HAP-1 (cell line): Measurements from ENCODE around the gene RAD21L1.
A peak's percentile ranks its signal among the peaks of the same experiment; 100 is the strongest.
"Not testable (repeated sequence)": the region's sequence is repeated elsewhere in the genome, so short reads cannot be mapped to it uniquely, and the experiment has no call there.

Experiments used
- DNase-seq, 2 experiments: peaks; one replicate each; pipeline ENCODE4 v3.0.0-alpha.2; 2016 to 2020; ENCODE audit warnings: low spot score in 2 of 2
- H3K27me3 ChIP-seq: fragments of 250-450 bp; sonication (Bioruptor Pico); 2 replicates; pipeline ENCODE4 v1.5.1; 2020; ENCODE audit warnings: low read depth, mild to moderate bottlenecking, moderate library complexity
- H3K36me3 ChIP-seq: fragments of 250-450 bp; sonication (Bioruptor Pico); replicated peaks from 2 replicates; pipeline ENCODE4 v1.5.1; 2020; ENCODE audit warnings: mild to moderate bottlenecking
- H3K4me1 ChIP-seq: fragments of 250-450 bp; sonication (Bioruptor Pico); 2 replicates; pipeline ENCODE4 v1.5.1; 2020; ENCODE audit warnings: mild to moderate bottlenecking
- H3K4me3 ChIP-seq: fragments of 250-450 bp; sonication (Bioruptor Pico); 2 replicates; pipeline ENCODE4 v1.5.1; 2020; ENCODE audit warnings: mild to moderate bottlenecking, moderate library complexity
- H3K9me3 ChIP-seq: fragments of 250-450 bp; sonication (Bioruptor Pico); 2 replicates; pipeline ENCODE4 v1.5.1; 2020; ENCODE audit warnings: mild to moderate bottlenecking, moderate library complexity
- in situ Hi-C: fragments of 300-500 bp; cut with MboI; formaldehyde crosslinking; loops from 3 replicates; pipeline ENCODE4 v1.14.3; 2020; ENCODE audit warnings: low sequenced_read_pairs, inconsistent platforms, mixed read lengths

RAD21L1 gene

DNA sequence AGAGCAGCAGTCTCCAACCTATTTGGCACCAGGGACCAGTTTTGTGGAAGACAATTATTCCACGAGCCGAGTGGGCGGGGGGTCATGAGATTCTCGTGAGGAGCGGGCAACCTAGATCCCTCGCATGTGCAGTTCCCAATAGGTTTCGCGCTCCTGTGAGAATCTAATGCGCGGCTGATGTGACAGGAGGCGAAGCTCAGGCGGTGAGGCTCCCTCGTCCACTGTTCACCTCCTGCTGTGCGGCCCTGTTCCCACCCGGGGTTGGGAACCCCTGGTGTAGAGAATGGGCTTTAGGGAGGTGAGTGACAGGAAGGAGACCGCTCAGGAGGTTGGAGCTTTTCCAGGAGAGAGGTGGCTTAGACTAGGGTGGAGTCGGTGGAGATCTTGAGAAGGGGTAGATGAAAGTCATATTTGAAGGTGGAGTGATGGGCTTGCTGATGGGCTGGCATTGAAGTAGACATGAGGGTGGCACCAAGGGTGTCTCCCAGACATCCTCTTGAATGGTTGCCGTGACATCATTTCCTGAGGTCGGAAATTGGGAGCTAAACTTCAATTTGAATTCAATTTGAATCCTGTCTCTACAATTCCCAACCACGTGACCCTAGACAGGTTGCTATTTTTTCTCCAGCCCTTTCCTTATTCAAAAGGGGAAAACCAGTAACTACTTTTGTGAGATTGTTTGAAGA, 1.5 kb upstream of the RAD21L1 start:
- no peaks in the 10 kb centered on the region for H3K36me3 ChIP-seq
- H3K27me3 ChIP-seq, result peaks cover 42% of the 10 kb centered on the region
- H3K9me3 ChIP-seq, result no peaks in the 10 kb centered on the region
- no peak for DNase-seq
- in situ Hi-C loops, result no loop called here
- no peak overlapping the region for H3K4me3 ChIP-seq
- H3K4me1 ChIP-seq, result peaks cover 3% of the 10 kb centered on the region; the same call in 1 of the 2 replicates

DNA sequence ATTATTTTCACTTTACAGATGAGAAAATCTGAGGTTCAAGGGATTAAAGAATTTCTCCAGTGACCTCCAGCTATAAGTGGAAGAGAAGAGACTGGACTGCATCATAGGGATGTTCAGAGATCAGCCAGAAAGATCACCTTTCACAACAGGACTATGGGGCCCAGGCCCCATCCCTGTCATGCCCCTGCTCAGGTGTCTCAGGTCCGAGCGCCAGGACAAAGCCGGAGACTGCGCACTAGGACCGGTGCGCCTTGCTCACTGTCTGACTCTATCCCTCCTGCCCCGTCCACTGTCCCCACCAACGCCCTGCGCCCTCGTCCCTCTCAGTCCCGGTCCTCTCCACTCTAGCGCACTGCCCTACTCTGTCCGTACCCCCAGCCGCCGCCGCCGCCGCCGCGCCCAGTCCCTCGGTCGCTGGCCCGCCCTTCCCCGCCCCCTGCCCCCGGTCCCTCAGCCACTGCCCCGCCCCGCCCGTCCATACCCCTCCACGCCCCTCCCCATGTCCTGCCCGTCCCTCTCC, 521 bp upstream of the RAD21L1 start:
- Histone ChIP-seq H3K36me3 (no peaks in the 10 kb centered on the region), H3K4me3 (peak overlapping the region; percentile 31), H3K4me1 (peaks cover 3% of the 10 kb centered on the region; the same call in 1 of the 2 replicates), H3K27me3 (peaks cover 43% of the 10 kb centered on the region), H3K9me3 (no peaks in the 10 kb centered on the region)
- peak in 1 of 2 experiments; percentile 68 for DNase-seq
- in situ Hi-C loops, result no loop called here

DNA sequence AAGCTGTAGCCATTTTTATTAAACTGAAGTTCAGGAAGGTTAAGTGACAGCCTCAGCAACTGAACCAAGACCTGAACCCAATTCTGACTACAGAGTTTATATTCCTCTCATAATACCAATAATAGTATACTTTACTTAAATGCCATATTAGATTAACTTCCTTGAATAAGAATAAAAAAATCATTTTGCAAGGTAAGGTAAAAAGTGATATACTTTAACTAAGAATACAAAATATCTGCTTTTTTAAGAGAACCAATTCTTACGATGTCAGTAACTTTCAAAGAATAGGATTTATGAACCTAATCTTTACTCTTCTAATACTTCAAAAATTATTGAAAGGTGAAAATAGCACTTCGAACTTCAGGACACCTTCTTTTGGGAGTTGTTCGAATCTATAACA, 3.7 kb downstream of the RAD21L1 start:
- no peak for DNase-seq
- in situ Hi-C loops, result no loop called here
- Histone ChIP-seq H3K9me3 (no peaks in the 10 kb centered on the region), H3K27me3 (peaks cover 69% of the 10 kb centered on the region), H3K36me3 (no peaks in the 10 kb centered on the region), H3K4me3 (no peak overlapping the region), H3K4me1 (peaks cover 3% of the 10 kb centered on the region; the same call in 1 of the 2 replicates)

DNA sequence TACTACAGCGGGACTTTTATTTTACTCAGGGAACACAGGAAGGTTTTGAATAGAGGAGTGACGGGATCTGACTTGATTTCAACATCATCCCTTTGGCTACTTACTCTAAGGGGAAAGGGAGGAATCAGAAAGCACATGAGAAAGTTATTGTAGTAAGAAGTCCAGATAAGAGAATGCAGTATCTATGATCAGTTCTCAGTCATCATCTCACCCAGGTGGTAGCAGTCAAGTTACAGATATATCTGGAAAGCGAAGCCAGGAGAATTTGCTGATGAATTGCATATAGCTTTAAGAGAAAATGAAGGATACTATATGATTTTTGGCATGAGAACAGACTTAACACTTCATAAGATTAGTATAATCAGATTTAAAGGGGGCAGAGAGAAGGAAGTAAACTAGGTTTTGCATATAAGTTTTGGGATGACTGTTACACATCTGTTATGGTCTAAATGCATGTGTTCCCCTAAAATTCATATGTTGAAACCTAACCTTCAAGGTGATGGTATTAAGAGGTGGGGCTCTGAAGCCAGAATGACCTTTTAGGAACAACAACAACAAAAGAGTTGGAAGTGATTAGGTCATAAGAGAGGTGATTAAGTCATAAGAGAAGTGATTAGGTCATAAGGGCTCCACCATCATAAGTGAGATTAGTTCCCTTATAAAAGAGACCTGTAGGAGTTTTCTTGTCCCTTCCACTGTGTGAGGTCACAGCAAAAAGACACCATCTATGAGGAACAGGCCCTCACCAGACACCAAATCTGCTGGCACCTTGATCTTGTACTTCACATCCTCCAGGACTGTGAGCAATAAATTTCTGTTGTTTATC, 6.7 kb downstream of the RAD21L1 start:
- Histone ChIP-seq H3K4me3 (no peak overlapping the region), H3K4me1 (no peaks in the 10 kb centered on the region), H3K27me3 (peaks cover 60% of the 10 kb centered on the region), H3K9me3 (no peaks in the 10 kb centered on the region), H3K36me3 (no peaks in the 10 kb centered on the region)
- no peak for DNase-seq
- in situ Hi-C loops, result no loop called here

DNA sequence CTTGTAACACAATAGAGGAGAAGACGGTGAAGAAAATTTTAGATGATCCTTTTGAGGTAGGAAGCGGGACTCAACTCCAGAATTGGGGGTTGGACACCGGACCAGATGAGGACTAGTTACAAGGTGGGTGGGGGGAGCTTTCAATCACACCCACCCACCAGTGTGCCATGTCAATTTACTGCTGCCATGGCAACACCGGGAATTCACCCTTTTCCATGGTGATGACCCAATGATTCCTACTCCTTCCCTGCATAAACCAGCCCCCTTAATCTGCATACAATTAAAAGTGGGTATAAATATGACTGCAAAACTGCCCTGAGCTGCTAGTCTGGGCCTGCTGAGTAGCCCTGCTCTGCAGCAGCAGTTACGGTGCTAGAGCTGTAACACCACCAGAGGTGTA, 14.7 kb downstream of the RAD21L1 start:
- in situ Hi-C loops, result no loop called here
- Histone ChIP-seq H3K4me1 (no peaks in the 10 kb centered on the region), H3K27me3 (peaks cover 57% of the 10 kb centered on the region), H3K4me3 (no peak overlapping the region), H3K36me3 (no peaks in the 10 kb centered on the region), H3K9me3 (no peaks in the 10 kb centered on the region)
- no peak for DNase-seq

DNA sequence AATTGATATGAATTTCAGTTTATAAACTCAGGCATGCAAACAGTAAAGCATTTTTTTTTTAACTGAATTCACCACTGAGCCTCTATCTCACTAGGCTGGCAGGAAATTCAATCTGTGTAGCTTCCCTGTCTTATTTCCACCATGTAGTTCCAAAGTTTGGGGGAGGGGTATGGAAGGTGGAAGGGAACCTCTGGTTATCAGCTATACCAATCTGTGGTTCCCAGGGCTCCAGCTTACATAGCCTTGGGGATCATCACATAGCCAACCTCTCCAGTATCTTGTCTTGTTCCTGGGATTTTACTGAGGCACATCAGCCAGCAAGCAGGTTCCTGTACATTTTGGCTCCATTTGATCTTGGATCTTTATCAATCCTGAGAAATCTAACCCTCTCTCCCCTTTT, 15.6 kb downstream of the RAD21L1 start:
- H3K27me3 ChIP-seq, result peaks cover 58% of the 10 kb centered on the region
- no peaks in the 10 kb centered on the region for H3K9me3 ChIP-seq
- H3K4me3 ChIP-seq, result no peak overlapping the region
- no peaks in the 10 kb centered on the region for H3K4me1 ChIP-seq
- DNase-seq, result no peak
- in situ Hi-C loops, result no loop called here
- H3K36me3 ChIP-seq, result no peaks in the 10 kb centered on the region

DNA sequence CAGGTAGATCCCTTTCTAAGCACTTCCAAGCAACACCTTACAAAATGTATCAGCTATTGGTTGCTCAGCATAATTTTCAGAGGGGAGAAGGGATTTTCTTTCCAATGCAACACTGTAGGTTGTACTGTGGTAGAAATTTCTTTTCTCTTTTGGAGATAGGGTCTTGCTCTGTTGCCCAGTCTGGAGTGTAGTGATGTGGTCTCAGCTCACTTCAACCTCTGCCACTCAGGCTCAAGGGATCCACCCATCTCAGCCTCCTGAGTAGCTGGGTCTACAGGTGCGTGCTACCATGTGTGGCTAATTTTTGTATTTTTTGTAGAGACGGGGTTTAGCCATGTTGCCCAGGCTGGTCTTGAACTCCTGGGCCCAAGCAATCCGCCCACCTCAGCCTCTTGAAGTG, 16.3 kb downstream of the RAD21L1 start:
- in situ Hi-C loops, result no loop called here

DNA sequence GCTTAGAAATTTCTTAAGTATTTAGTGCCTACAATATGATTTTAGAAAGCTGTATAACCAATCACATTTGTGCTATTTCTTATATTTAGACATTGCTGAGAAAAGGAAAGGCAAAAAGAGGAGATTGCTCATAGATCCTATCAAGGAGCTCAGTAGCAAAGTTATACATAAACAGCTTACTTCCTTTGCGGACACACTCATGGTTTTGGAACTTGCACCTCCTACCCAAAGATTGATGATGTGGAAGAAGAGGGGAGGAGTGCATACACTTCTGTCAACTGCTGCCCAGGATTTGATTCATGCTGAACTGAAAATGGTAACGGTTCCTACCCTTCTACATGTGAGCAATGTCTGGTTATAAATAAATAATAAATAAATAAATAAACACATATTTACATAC, 16.7 kb downstream of the RAD21L1 start:
- peaks cover 64% of the 10 kb centered on the region for H3K27me3 ChIP-seq
- no peaks in the 10 kb centered on the region for H3K9me3 ChIP-seq
- in situ Hi-C loops, result no loop called here
- no peaks in the 10 kb centered on the region for H3K4me1 ChIP-seq
- H3K36me3 ChIP-seq, result no peaks in the 10 kb centered on the region
- DNase-seq, result no peak
- H3K4me3 ChIP-seq, result no peak overlapping the region

More for the DNA sequence above, 16.3 kb downstream of the RAD21L1 start:
- no peaks in the 10 kb centered on the region for H3K36me3 ChIP-seq
- peaks cover 64% of the 10 kb centered on the region for H3K27me3 ChIP-seq
- H3K9me3 ChIP-seq, result no peaks in the 10 kb centered on the region
- no peak for DNase-seq
- no peaks in the 10 kb centered on the region for H3K4me1 ChIP-seq
- no peak overlapping the region for H3K4me3 ChIP-seq

DNA sequence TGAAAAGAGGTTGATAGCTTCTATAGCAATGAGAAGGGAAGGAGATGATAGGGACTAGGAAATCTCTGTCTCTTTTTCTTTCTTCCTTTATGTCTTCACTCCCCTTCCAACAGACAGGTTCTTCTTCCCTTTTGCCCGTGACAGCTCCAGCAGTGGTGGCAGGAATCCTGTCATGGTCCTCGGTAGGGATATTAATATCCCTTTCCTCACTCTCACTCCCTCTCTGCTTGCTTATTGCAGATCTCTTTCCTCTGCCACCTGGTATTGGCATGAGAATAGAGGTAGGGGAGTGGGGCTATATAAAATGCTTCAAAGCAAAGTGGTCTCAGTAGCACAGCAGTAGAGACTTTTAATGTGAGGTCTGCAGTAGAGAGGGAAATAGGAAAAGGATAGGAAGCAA, 19.7 kb downstream of the RAD21L1 start:
- DNase-seq, result no peak
- Histone ChIP-seq H3K4me3 (no peak overlapping the region), H3K9me3 (no peaks in the 10 kb centered on the region; the same call in 1 of the 2 replicates), H3K27me3 (peaks cover 50% of the 10 kb centered on the region), H3K36me3 (no peaks in the 10 kb centered on the region), H3K4me1 (no peaks in the 10 kb centered on the region)
- in situ Hi-C loops, result no loop called here

DNA sequence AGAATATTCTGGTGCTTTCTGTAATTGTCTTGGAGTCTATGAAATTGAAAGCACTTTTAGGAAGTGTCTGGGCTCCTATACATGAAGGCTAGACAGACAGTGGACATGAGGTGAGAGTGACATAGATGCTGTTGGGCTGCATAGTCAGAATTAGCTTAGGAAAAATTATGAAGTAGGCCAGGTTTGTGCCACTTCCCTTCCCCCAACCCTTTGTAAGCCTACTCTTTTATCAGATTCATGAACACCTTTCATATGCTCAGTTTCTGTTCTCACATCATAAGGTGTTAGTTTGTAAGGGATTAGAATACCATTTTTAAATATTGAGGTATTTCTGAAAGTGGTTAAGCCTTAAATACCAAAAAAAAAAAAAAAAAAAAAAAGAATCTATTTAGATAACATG, 21.8 kb downstream of the RAD21L1 start:
- Histone ChIP-seq H3K27me3 (peaks cover 40% of the 10 kb centered on the region), H3K4me3 (no peak overlapping the region), H3K36me3 (no peaks in the 10 kb centered on the region), H3K9me3 (no peaks in the 10 kb centered on the region; the same call in 1 of the 2 replicates), H3K4me1 (no peaks in the 10 kb centered on the region)
- in situ Hi-C loops, result no loop called here
- DNase-seq, result no peak

DNA sequence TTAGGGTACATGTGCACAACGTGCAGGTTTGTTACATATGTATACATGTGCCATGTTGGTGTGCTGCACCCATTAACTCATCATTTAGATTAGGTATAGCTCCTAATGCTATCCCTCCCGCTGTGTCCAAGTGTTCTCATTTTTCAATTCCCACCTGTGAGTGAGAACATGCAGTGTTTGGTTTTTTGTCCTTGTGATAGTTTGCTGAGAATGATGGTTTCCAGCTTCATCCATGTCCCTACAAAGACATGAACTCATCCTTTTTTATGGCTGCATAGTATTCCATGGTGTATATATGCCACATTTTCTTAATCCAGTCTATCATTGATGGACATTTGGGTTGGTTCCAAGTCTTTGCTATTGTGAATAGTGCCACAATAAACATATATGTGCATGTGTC, 24.4 kb downstream of the RAD21L1 start:
- in situ Hi-C loops, DNase-seq, H3K4me3 ChIP-seq, H3K4me1 ChIP-seq, H3K9me3 ChIP-seq, H3K36me3 ChIP-seq: not testable (repeated sequence)
- peaks cover 35% of the 10 kb centered on the region for H3K27me3 ChIP-seq

DNA sequence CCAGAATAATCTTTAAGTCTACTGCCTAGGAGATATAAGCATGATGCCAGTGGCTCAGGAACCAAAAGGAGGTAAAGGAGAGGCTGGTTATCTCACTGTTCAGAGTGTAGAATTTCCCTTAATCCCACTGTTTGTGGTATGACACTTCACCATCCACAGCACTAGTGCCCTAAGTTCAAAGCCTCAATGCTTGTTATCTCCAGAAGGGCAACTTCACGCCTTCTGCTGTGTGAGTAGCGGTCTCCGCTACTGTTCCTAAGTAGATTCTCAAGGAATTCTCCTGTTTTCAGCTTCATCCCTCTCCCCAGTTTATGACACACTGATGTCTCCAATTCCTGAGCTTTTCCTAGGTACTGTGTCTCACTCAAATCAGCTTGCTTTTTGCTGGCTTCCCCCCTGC, 26.6 kb downstream of the RAD21L1 start:
- no peak for DNase-seq
- peaks cover 28% of the 10 kb centered on the region for H3K27me3 ChIP-seq
- H3K9me3 ChIP-seq, result no peaks in the 10 kb centered on the region; the same call in 1 of the 2 replicates
- H3K4me3 ChIP-seq, result no peak overlapping the region
- H3K36me3 ChIP-seq, result no peaks in the 10 kb centered on the region
- no peaks in the 10 kb centered on the region for H3K4me1 ChIP-seq
- in situ Hi-C loops, result no loop called here

DNA sequence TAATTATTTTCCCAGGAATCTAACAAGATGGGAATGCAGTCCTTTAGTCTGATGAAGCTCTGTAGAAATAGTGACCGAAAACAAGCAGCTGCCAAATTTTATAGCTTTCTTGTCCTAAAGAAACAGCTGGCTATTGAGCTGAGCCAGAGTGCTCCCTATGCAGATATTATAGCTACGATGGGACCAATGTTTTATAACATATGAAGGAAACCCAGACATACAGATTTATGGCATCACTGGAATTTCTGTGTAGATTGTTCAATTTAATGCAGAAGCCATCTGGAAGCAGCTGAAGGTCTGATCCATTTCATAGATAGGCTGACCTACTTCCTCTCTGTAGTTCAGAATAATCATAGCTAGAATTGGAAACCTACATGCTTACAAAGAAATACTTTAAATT, 28.4 kb downstream of the RAD21L1 start:
- in situ Hi-C loops, result no loop called here
- Histone ChIP-seq H3K27me3 (peaks cover 34% of the 10 kb centered on the region), H3K9me3 (no peaks in the 10 kb centered on the region; the same call in 1 of the 2 replicates), H3K4me1 (no peaks in the 10 kb centered on the region), H3K36me3 (no peaks in the 10 kb centered on the region), H3K4me3 (no peak overlapping the region)
- no peak for DNase-seq

DNA sequence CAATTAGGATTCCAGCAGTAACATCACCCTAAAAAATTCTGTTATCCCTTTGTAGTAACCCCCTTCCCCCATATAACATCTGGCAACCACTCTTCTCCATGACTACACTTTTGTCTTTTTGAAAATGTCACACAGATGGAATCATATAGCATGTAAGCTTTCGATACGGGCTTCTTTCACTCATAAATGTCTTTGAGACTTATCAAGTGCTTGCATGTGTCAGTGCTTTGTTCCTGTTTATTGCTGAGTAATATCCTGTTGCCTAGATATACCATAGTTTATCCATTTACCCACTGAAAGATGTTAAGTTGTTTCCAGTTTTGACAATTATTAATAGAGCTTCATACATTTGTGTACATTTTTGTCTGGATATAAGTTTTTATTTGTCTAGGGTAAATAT, 29.8 kb downstream of the RAD21L1 start:
- Histone ChIP-seq H3K4me1 (no peaks in the 10 kb centered on the region), H3K9me3 (no peaks in the 10 kb centered on the region), H3K27me3 (peaks cover 37% of the 10 kb centered on the region), H3K4me3 (no peak overlapping the region), H3K36me3 (no peaks in the 10 kb centered on the region)
- no peak for DNase-seq
- in situ Hi-C loops, result no loop called here
